Ecto neural progenitor cell (in vitro differentiated cells): ENCODE measurements around the gene C1QA.
"Not testable (repeated sequence)": the region's sequence is repeated elsewhere in the genome, so short reads cannot be mapped to it uniquely, and the experiment has no call there.

ENCODE experiments used
- DNase-seq: peaks from one replicate; pipeline ENCODE4 v3.0.0-alpha.2; 2018; ENCODE audit warnings: low spot score

C1QA gene

GRCh38 chr1:22641247-22641646 lies 4.8 kb downstream of the C1QA start:
- DNase-seq: no peak

- peak; percentile 89 for DNase-seq
These were observed 5.6 kb downstream of the C1QA start for GRCh38 chr1:22641906-22642636.

DNA sequence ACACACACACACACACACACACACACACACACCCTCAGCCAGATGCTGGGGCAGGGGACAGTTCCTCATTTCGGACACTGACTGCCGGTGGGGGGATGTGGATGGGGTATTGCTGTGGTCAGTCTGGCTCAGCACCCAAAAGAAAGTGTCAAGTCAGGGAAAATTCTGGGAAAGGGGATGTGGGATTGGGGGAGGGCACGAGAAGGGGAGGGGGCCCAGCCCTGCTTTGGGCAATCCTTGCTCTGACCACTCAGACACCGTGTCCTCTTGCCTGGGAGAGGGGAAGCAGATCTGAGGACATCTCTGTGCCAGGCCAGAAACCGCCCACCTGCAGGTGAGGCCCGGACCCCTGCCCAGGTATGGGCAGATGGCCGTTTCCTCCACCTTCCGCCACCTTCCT lies 7.0 kb downstream of the C1QA start, which contains the start of gene C1QC:
C1QC (plus strand) TSS at position 253 of the 400 bp plus-strand sequence. CDS start 391 bp downstream, outside the sequence.
- DNase-seq: no peak

DNA sequence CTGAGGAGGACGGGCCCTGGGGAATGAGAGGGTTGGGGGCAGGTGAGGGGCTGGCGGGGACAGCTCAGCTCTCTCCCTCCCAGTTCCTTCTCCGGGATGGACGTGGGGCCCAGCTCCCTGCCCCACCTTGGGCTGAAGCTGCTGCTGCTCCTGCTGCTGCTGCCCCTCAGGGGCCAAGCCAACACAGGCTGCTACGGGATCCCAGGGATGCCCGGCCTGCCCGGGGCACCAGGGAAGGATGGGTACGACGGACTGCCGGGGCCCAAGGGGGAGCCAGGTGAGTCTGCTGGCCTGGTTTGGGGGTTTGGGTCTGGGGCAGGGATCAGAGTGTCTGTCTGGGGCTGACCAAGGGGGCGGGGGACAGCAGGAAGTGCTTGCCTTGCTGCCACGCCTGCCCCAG lies 7.5 kb downstream of the C1QA start:
- no peak for DNase-seq

DNA sequence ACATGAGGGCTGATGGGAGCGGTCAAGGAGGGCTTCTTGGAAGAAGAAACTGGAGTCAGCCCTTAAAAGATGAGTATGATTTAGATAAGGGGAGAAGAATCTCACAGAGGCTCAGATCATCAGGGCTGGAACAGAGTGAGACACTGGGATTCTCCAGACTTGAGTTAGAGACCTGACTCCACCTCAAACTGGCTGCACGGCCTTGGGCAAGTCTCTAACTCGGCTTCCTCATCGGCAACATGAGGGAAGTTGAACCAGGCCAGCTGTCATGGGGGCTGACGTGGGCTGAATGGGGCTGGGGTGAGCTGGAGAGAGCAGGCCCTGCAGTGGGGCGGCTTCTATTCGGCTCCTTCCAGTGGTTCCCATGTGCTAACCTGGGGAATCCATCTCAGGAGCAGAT lies 9.5 kb downstream of the C1QA start:
- DNase-seq: no peak

GRCh38 chr1:22646384-22646783 lies 10.0 kb downstream of the C1QA start:
- no peak for DNase-seq

DNA sequence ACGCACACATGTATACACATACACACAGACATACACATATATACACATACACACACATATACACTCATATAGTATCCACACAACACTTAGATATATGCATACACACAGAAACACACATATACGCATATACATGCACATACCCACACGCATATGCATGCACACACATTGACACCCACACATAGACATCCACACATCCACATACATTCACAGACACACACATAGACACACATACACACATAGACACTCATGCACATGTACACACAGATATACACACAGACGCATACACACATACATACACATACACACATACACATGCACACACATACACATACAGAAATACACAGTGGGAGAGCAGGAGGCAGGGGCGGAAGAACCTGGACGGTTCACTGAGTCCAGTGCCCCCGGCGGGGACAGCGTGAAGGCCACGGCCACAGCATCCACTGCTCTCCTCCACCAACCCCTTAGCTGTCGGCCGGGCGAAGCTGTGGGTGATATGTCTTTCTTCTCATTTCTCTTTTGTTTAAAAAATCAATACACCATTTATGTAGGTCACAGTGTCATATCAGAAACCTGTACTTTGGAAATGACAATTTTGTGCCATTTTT lies 13.8 kb downstream of the C1QA start:
- no peak for DNase-seq

DNA sequence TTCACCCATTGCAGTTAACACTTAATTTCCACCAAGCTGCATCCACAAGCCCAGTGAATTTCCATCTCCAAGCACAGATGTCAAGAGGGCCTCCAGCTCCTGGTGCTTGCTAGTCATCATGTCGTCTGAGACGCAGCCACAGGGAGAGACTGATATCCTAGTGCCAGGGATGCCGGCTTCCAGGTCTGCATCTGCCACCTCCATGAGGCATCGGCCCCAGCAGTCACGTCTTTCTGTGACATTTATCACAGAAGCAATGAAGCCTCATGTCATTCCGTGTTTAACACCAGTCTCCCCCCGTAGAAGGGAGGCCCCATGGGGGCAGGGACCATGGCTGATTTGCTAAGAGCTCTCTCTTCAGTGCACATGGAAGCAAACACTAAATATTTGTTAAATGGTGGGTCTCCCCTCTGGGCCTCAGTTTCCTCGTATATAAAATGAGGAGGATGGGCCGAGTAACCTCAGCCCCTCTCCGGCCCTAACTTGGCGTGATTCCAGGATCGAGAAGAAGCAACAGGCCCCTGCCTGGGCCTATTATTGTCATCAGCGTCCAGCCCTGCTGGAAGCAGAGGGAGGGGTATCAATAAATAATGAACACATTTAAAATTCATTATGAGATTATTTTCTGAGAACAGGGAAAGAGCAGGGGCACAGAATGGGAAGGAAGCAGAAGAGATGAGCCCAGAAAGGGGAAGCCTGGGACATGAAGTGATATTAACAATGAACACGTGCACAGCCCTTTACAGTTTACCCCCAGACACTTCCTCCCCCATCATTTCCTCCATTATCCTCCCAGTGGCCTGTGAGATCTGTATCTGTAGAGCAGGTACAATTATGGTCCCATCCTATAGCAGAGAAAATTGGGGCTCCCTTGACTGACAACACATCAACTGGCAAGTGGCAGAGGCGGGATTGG lies 15.8 kb downstream of the C1QA start:
- no peak for DNase-seq

GRCh38 chr1:22652881-22653316 lies 16.5 kb downstream of the C1QA start, which contains the start of gene C1QB:
TSS of gene C1QB (plus strand) at chr1:22653236. CDS start at chr1:22659463, 6,227 bp downstream.
- no peak for DNase-seq

- DNase-seq: no peak
These were observed 18.3 kb downstream of the C1QA start for GRCh38 chr1:22654692-22655091.

DNA sequence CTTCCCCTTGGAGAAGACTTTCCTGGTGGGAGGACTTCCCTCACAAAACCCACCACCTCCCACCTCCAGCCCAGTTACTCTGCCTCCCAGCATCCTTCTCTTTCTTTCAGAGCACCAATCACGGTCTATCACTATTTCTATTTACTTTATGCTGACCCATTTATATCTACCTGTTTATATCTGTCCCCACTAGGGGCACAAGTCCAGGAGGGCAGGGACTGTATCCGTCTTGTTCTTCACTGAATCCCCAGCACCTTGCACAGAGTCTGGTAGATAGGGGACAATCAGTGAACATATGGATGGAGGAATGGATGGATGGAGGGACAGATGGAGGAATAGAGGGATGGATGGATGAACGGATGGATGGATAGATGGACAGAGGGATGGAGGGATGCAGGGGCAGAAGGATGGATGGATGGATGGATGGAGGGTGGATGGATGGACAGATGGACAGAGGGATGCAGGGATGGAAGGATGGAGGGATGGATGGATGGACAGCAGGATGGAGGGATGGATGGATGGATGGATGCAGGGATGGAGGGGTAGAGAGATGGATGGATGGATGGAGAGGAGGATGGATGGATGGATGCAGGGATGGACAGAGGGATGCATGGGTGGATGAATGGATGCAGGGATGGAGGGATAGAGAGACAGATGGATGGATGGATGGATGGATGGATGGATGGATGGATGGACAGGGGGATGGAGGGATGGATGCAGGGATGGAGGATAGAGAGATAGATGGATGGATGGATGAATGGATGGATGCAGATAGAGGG lies 22.1 kb downstream of the C1QA start:
- DNase-seq: no peak

GRCh38 chr1:22660716-22661241 lies 24.4 kb downstream of the C1QA start:
- DNase-seq: no peak

DNA sequence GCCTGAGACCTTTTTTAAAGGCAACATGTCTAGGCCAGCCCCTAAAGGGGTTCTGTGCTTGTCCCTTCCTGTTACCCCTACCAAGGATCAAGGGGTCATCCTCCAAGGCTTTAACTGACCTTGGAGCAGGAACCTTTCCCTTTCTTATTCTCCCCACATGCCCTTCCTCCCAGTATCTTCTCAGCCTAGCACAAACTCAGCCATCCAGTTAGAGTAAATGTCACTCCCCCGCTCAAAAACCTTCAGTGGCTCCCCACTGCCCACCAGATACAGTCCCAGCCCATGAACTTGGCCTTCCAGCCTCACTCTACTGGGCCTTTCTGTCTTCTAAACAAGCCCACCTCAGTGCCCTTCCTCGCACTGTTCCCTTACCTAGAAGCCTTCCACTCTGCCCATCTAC lies 25.5 kb downstream of the C1QA start:
- no peak for DNase-seq

DNA sequence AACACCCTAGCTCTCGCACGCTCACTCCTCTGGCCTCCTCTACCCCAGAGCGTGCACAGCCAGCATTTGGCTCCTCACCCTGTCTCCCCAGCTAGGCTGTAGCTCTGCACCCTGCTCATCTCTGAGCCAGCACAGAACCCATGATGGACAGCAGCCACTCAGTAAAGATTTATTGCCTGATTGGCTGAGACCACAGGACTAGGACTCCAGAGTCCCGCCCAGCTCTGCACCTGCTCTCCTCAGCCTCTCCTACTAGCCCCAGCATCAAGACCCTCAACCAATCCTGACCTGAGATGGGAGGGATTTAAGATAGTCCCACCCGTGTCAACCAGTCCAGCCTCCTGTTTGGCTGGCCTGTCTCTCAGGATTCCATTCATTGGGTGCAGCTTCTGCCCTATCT lies 25.9 kb downstream of the C1QA start:
- peak; percentile 77 for DNase-seq

GRCh38 chr1:22662986-22663408 lies 26.6 kb downstream of the C1QA start:
- DNase-seq: no peak

DNA sequence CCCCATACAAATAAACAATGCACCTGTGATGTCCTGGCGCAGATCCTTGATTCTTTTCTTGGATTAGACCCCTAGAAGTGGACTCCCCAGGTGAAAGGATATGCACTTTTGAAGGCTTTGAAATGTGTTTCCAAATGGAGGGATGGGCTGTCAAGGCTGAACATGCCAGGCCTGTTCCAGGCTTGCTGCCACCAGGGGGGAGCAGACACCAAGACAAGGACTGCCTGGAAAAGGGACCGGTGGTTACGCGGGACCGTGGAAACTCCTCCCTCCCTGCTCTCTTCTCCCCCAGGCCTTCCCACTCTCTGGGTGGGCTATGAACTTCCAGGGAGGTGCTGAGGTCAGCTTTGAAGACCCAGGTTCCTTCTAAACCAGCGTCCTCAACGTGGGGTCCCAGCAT lies 29.3 kb downstream of the C1QA start:
- peak; percentile 77 for DNase-seq

DNA sequence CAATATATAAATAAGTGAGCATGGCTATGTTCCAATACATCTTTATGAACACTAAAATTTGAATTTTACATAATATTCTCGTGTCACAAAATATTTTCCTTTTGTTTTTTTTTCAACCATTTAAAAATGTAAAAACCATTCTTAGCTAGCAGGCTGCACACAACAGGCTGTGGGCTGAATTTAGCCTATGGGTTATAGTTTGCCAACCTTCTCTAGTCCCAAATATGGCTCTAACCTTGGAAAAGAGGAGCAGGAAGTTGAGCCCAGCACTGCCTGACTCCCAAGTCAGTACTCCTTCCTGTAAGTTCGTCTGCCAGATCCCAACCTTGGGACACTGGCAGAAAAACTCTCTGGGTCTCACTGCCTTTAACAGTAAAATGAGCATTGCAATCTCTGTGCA lies 30.0 kb downstream of the C1QA start:
- no peak for DNase-seq

GRCh38 chr1:22668840-22669239 lies 32.4 kb downstream of the C1QA start:
- DNase-seq: not testable (repeated sequence)

- no peak for DNase-seq
These were observed 34.0 kb downstream of the C1QA start for GRCh38 chr1:22670352-22670975.

DNA sequence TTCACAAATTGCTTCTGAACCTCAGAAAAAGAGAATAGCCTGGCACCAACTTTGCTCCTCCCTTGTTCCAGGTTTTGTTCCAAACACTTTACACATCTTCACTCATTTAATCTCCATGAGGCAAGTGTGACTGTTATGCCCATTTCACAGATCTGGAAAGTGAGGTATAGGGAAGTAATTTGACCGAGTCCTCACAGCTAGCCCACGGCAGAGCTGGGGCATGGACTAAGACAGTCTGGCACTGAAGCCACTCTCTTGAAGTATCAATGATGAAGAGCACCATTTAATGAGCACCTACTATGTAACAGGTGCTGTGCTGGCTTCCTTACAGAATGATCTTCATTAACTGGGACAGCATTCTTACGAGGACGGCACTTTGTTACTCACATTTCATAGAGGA lies 35.6 kb downstream of the C1QA start:
- no peak for DNase-seq
